ENCODE measurements around the gene MZT2B. TPM values are rescaled to one million over a fixed set of nuclear protein-coding genes. Genes with fewer than 3 reads are reported as not detected.
"Not testable (repeated sequence)": the region's sequence is repeated elsewhere in the genome, so short reads cannot be mapped to it uniquely, and the experiment has no call there.

The MZT2B gene
- total and polyA plus RNA-seq, 2 experiments from 2014 or later, result 70.9 to 233 TPM

GRCh38 chr2:130182826-130183511 lies 907 bp downstream of the MZT2B start:
- ATAC-seq, result peak; percentile 15
- not testable (repeated sequence) for H4K20me1 ChIP-seq (replicated peaks; ENCODE audit: insufficient read depth)
- H3K79me2 ChIP-seq (replicated peaks; ENCODE audit: insufficient read depth), result peaks cover 36% of the 10 kb centered on the region

GRCh38 chr2:130183512-130184373 lies 1.7 kb downstream of the MZT2B start:
- Histone ChIP-seq H3K4me1 (ENCODE audit: insufficient read depth) (peaks cover 5% of the 10 kb centered on the region; the same call in 1 of the 2 replicates), H3K27me3 (ENCODE audit: insufficient read depth) (no peaks in the 10 kb centered on the region), H3K27ac (ENCODE audit: low read depth) (no peak overlapping the region), H3K36me3 (ENCODE audit: insufficient read depth) (no peaks in the 10 kb centered on the region), H2AFZ (no peak overlapping the region), H3K9me2 (ENCODE audit: insufficient read depth) (no peaks in the 10 kb centered on the region), H4K20me1 (replicated peaks; ENCODE audit: insufficient read depth) (no peaks in the 10 kb centered on the region), H3F3A (replicated peaks; ENCODE audit: low read depth) (no peaks in the 10 kb centered on the region), H3K4me3 (peak overlapping the region; percentile 98), H3K4me2 (peak overlapping the region; percentile 83), H3K79me2 (replicated peaks; ENCODE audit: insufficient read depth) (peaks cover 28% of the 10 kb centered on the region)
- Mint-ChIP-seq H3K9me3 (no peaks in the 10 kb centered on the region), H3K27me3 (ENCODE audit: insufficient read depth, low read depth, poor library complexity) (peaks cover 11% of the 10 kb centered on the region), H3K4me3 (peak overlapping the region; percentile 70), H3K27ac (no peak overlapping the region), H3K4me1 (peaks cover 10% of the 10 kb centered on the region; the same call in 2 of the 3 replicates), H3K36me3 (ENCODE audit: low read depth) (peaks cover 7% of the 10 kb centered on the region)
- DNase-seq (ENCODE audit: low spot score), result no peak
- no peak for ATAC-seq
- TF ChIP-seq ZNF462 (CRISPR knock-in tag; IDR thresholded peaks at IDR 0.05) (no peak), NANOG (IDR thresholded peaks at IDR 0.05; ENCODE audit: borderline replicate concordance) (no peak), EZH2phosphoT487 (IDR thresholded peaks at IDR 0.05; ENCODE audit: unreplicated experiment) (no peak), STAT1 (IDR thresholded peaks at IDR 0.05; ENCODE audit: unreplicated experiment) (no peak), CREB1 (CRISPR knock-in tag; IDR thresholded peaks at IDR 0.05; ENCODE audit: low read depth) (no peak), JUNB (IDR thresholded peaks at IDR 0.05; ENCODE audit: unreplicated experiment) (no peak), POLR2AphosphoS5 (IDR thresholded peaks at IDR 0.05; ENCODE audit: low read depth) (no peak), ZNF114 (CRISPR knock-in tag; IDR thresholded peaks at IDR 0.05) (no peak), CTCF (conservative IDR thresholded peaks at IDR 0.05; ENCODE audit: low read depth in 2 of 2) (no peak), ZNF331 (CRISPR knock-in tag; IDR thresholded peaks at IDR 0.05; ENCODE audit: low read depth) (no peak)
- TF ChIP-seq, protein P1, sequence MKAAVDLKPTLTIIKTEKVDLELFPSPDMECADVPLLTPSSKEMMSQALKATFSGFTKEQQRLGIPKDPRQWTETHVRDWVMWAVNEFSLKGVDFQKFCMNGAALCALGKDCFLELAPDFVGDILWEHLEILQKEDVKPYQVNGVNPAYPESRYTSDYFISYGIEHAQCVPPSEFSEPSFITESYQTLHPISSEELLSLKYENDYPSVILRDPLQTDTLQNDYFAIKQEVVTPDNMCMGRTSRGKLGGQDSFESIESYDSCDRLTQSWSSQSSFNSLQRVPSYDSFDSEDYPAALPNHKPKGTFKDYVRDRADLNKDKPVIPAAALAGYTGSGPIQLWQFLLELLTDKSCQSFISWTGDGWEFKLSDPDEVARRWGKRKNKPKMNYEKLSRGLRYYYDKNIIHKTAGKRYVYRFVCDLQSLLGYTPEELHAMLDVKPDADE (IDR thresholded peaks at IDR 0.05), result no peak

More at GRCh38 chr2:130182826-130183511, 907 bp downstream of the MZT2B start:
- H3K4me3 Mint-ChIP-seq, result peak overlapping the region; percentile 70
- H3K4me1 Mint-ChIP-seq; H3K9me2 ChIP-seq (ENCODE audit: insufficient read depth); H3K36me3 Mint-ChIP-seq (ENCODE audit: low read depth); H3K27ac ChIP-seq (ENCODE audit: low read depth); H3K36me3 ChIP-seq (ENCODE audit: insufficient read depth); H3K9me3 Mint-ChIP-seq; H3K27ac Mint-ChIP-seq; H3F3A ChIP-seq (replicated peaks; ENCODE audit: low read depth); H3K27me3 ChIP-seq (ENCODE audit: insufficient read depth); H2AFZ ChIP-seq; H3K4me1 ChIP-seq (ENCODE audit: insufficient read depth): not testable (repeated sequence)
- Histone ChIP-seq H3K4me2 (peak overlapping the region; percentile 83), H3K4me3 (peak overlapping the region; percentile 98)
- peaks cover 11% of the 10 kb centered on the region for H3K27me3 Mint-ChIP-seq (ENCODE audit: insufficient read depth, low read depth, poor library complexity)
- DNase-seq (ENCODE audit: low spot score), result peak; percentile 12

All from GM23338 (cell line).